Fibroblast of lung (primary cell): Measurements from ENCODE around the gene USP37. TPM values are rescaled to one million over a fixed set of nuclear protein-coding genes. Genes with fewer than 3 reads are reported as not detected.

Experiments used
- DNase-seq, 2 donors: peaks; one replicate each; pipeline versions ENCODE4 v3.0.0 to v3.0.0-alpha.2; 2010; ENCODE audit warnings: low read depth in 2 of 2
- H2AFZ ChIP-seq: 2 replicates; pipeline ENCODE4 v1.5.1; 2012; ENCODE audit warnings: low read length, control low read depth, inconsistent platforms
- H3K27ac ChIP-seq: 2 replicates; pipeline ENCODE4 v1.5.1; 2011; ENCODE audit warnings: low read length, control low read depth; ENCODE audit not compliant: insufficient read depth
- H3K27me3 ChIP-seq: 2 replicates; pipeline ENCODE4 v1.5.1; 2011; ENCODE audit warnings: mild to moderate bottlenecking, low read length; ENCODE audit not compliant: control insufficient read depth, insufficient read depth
- H3K36me3 ChIP-seq: 2 replicates; pipeline ENCODE4 v1.5.1; 2011; ENCODE audit warnings: low read length; ENCODE audit not compliant: control insufficient read depth, insufficient read depth
- H3K4me1 ChIP-seq: 2 replicates; pipeline ENCODE4 v1.5.1; 2011; ENCODE audit warnings: low read length; ENCODE audit not compliant: control insufficient read depth, insufficient read depth; ENCODE audit errors: extremely low read depth
- H3K4me2 ChIP-seq: 2 replicates; pipeline ENCODE4 v1.5.1; 2011; ENCODE audit warnings: low read length, control low read depth; ENCODE audit not compliant: insufficient read depth; ENCODE audit errors: extremely low read depth
- H3K4me3 ChIP-seq, 4 experiments: fragments of 200-600 bp in 1 of 4; sonication (generic) in 1 of 4; replicated peaks in 1 of 4; 2 replicates each; pipeline ENCODE4 v1.5.1; 2011 to 2016; ENCODE audit warnings: low read length in 4 of 4, low read depth in 3 of 4, mild to moderate bottlenecking in 3 of 4, control low read depth in 2 of 4, inconsistent platforms in 1 of 4, mixed read lengths in 1 of 4; ENCODE audit not compliant: insufficient read depth in 1 of 4; ENCODE audit errors: control extremely low read depth in 1 of 4
- H3K79me2 ChIP-seq: 2 replicates; pipeline ENCODE4 v1.5.1; 2012; ENCODE audit warnings: mild to moderate bottlenecking, low read length, inconsistent platforms; ENCODE audit not compliant: control insufficient read depth, insufficient read depth
- H3K9ac ChIP-seq: 2 replicates; pipeline ENCODE4 v1.5.1; 2011; ENCODE audit warnings: mild to moderate bottlenecking, low read length, control low read depth; ENCODE audit not compliant: insufficient read depth
- H3K9me3 ChIP-seq: 2 replicates; pipeline ENCODE4 v1.5.1; 2012; ENCODE audit warnings: low read depth, low read length; ENCODE audit not compliant: control insufficient read depth, insufficient read depth
- H4K20me1 ChIP-seq: 2 replicates; pipeline ENCODE4 v1.5.1; 2011; ENCODE audit warnings: low read length; ENCODE audit not compliant: control insufficient read depth, insufficient read depth; ENCODE audit errors: extremely low read depth
- CTCF ChIP-seq, 2 donors: IDR thresholded peaks in 1 of 2; conservative IDR thresholded peaks in 1 of 2; 1 replicate in 1 of 2; 2 replicates in 1 of 2; pipeline ENCODE4 v1.5.1; 2011 to 2012; ENCODE audit warnings: low read length in 2 of 2, control low read depth in 1 of 2, inconsistent platforms in 1 of 2, low read depth in 1 of 2, mild to moderate bottlenecking in 1 of 2
- EZH2 ChIP-seq: IDR thresholded peaks from 2 replicates; pipeline ENCODE4 v1.5.1; 2012; ENCODE audit warnings: low read length, control low read depth, mild to moderate bottlenecking; ENCODE audit errors: missing control alignments
- polyA plus RNA-seq, 2 donors: library from polyadenylated mRNA; depleted of rRNA in 1 of 2; stranded (reverse) in 1 of 2; unstranded in 1 of 2; fragments of >200 nt; gene quantifications; 2 replicates each; pipeline ENCODE4 v1.2.1, GENCODE V29; 2011 to 2012; ENCODE audit warnings: missing spikeins in 1 of 2
- total RNA-seq: library from RNA; depleted of rRNA; stranded (reverse); fragments of >200 nt; gene quantifications from 2 replicates; pipeline ENCODE4 v1.2.1, GENCODE V29; 2014

Gene USP37
- total and polyA plus RNA-seq, 2 donors (not counting 1 experiment from before 2014, with no cell fraction given), result 4.6 to 8.3 TPM

GRCh38 chr2:218418717-218419458 lies 149.3 kb downstream of the USP37 start, which contains the start of gene VIL1:
VIL1 (plus strand) TSS chr2:218419123; CDS start chr2:218423779, 4,656 bp downstream.
- DNase-seq, result no peak
- no peak within 1 kb of the TSS for H2AFZ ChIP-seq
- H3K9me3 ChIP-seq, result no peaks in the 10 kb centered on the region
- H3K4me1 ChIP-seq, result no peaks in the 10 kb centered on the region
- no peaks in the 10 kb centered on the region for H4K20me1 ChIP-seq
- H3K36me3 ChIP-seq, result no peaks in the 10 kb centered on the region
- H3K9ac ChIP-seq, result no peak within 1 kb of the TSS
- H3K27ac ChIP-seq, result no peak within 1 kb of the TSS
- H3K4me3 ChIP-seq, result no peak within 1 kb of the TSS
- H3K4me2 ChIP-seq, result no peak within 1 kb of the TSS
- H3K79me2 ChIP-seq, result no peaks in the 10 kb centered on the region
- peaks cover 5% of the 10 kb centered on the region for H3K27me3 ChIP-seq
- TF ChIP-seq EZH2 (no peak), CTCF (conservative IDR thresholded peaks at IDR 0.05 in 1 of 2, IDR thresholded peaks at IDR 0.05 in 1 of 2; ENCODE audit: low read depth in 1 of 2, low read length in 2 of 2) (no peak)

GRCh38 chr2:218418321-218418716 lies 149.8 kb downstream of the USP37 start:
- TF ChIP-seq CTCF (conservative IDR thresholded peaks at IDR 0.05 in 1 of 2, IDR thresholded peaks at IDR 0.05 in 1 of 2; ENCODE audit: low read depth in 1 of 2, low read length in 2 of 2) (no peak), EZH2 (no peak)
- Histone ChIP-seq H3K9me3 (no peaks in the 10 kb centered on the region), H3K4me2 (no peak overlapping the region), H3K27me3 (peaks cover 5% of the 10 kb centered on the region), H3K9ac (no peak overlapping the region), H3K79me2 (no peaks in the 10 kb centered on the region), H3K27ac (no peak overlapping the region), H3K4me3 (no peak overlapping the region), H3K4me1 (no peaks in the 10 kb centered on the region), H3K36me3 (no peaks in the 10 kb centered on the region), H2AFZ (no peak overlapping the region), H4K20me1 (no peaks in the 10 kb centered on the region)
- DNase-seq, result no peak

- Histone ChIP-seq H3K4me2 (no peak overlapping the region), H3K79me2 (peaks cover 3% of the 10 kb centered on the region), H4K20me1 (no peaks in the 10 kb centered on the region), H3K27me3 (no peaks in the 10 kb centered on the region), H3K4me1 (peaks cover 18% of the 10 kb centered on the region), H3K27ac (no peak overlapping the region), H3K36me3 (peaks cover 13% of the 10 kb centered on the region), H3K4me3 (no peak overlapping the region), H3K9ac (no peak overlapping the region), H2AFZ (no peak overlapping the region), H3K9me3 (no peaks in the 10 kb centered on the region)
- DNase-seq, result no peak
- no peak for TF ChIP-seq CTCF (conservative IDR thresholded peaks at IDR 0.05 in 1 of 2, IDR thresholded peaks at IDR 0.05 in 1 of 2; ENCODE audit: low read depth in 1 of 2, low read length in 2 of 2)
These were observed 160.4 kb downstream of the USP37 start for GRCh38 chr2:218407717-218408116.
